ENCODE data around the gene IRAK2. TPM values are rescaled to one million over a fixed set of nuclear protein-coding genes. Genes with fewer than 3 reads are reported as not detected.

The IRAK2 gene
- total RNA-seq, 1 donor from 2014 or later, result 4.7 TPM

- Histone ChIP-seq H3K36me3 (ENCODE audit: control insufficient read depth, insufficient read depth, low read length) (peaks cover 2% of the 10 kb centered on the region), H3K4me3 (ENCODE audit: low read depth, low read length) (no peak overlapping the region), H3K27me3 (ENCODE audit: control insufficient read depth, insufficient read depth, low read length) (no peaks in the 10 kb centered on the region)
- FAIRE-seq (no peak), DNase-seq (ENCODE audit: low read depth) (no peak)
- TF ChIP-seq CTCF (IDR thresholded peaks at IDR 0.05; ENCODE audit: insufficient read depth, low read length, severe bottlenecking), result no peak
Measured at GRCh38 chr3:10289077-10289476, 124.4 kb downstream of the IRAK2 start.

- no peak for FAIRE-seq
- no peak overlapping the region for H3K4me3 ChIP-seq (ENCODE audit: low read depth, low read length)
- no peak for DNase-seq (ENCODE audit: low read depth)
- H3K27me3 ChIP-seq (ENCODE audit: control insufficient read depth, insufficient read depth, low read length), result no peaks in the 10 kb centered on the region
- H3K36me3 ChIP-seq (ENCODE audit: control insufficient read depth, insufficient read depth, low read length), result peaks cover 2% of the 10 kb centered on the region
- TF ChIP-seq CTCF (IDR thresholded peaks at IDR 0.05; ENCODE audit: insufficient read depth, low read length, severe bottlenecking), result no peak
Measured at GRCh38 chr3:10289787-10290355, 125.2 kb downstream of the IRAK2 start.

GRCh38 chr3:10290481-10291176 is 125.9 kb downstream of the IRAK2 start:
- no peak for TF ChIP-seq CTCF (IDR thresholded peaks at IDR 0.05; ENCODE audit: insufficient read depth, low read length, severe bottlenecking)
- no peak for DNase-seq (ENCODE audit: low read depth)
- Histone ChIP-seq H3K36me3 (ENCODE audit: control insufficient read depth, insufficient read depth, low read length) (peaks cover 2% of the 10 kb centered on the region), H3K27me3 (ENCODE audit: control insufficient read depth, insufficient read depth, low read length) (no peaks in the 10 kb centered on the region), H3K4me3 (ENCODE audit: low read depth, low read length) (no peak overlapping the region)
- FAIRE-seq, result no peak

GRCh38 chr3:10291641-10292040 is 126.9 kb downstream of the IRAK2 start:
- Histone ChIP-seq H3K36me3 (ENCODE audit: control insufficient read depth, insufficient read depth, low read length) (peaks cover 3% of the 10 kb centered on the region), H3K27me3 (ENCODE audit: control insufficient read depth, insufficient read depth, low read length) (no peaks in the 10 kb centered on the region), H3K4me3 (ENCODE audit: low read depth, low read length) (no peak overlapping the region)
- FAIRE-seq, result no peak
- DNase-seq (ENCODE audit: low read depth), result no peak
- TF ChIP-seq CTCF (IDR thresholded peaks at IDR 0.05; ENCODE audit: insufficient read depth, low read length, severe bottlenecking), result no peak

- peaks cover 3% of the 10 kb centered on the region for H3K36me3 ChIP-seq (ENCODE audit: control insufficient read depth, insufficient read depth, low read length)
Measured at GRCh38 chr3:10292505-10293419, 128.0 kb downstream of the IRAK2 start, which contains the start of gene GHRL. TSS of gene GHRL (minus strand) at chr3:10292947. CDS start at chr3:10290180, 2,767 bp downstream.

More at GRCh38 chr3:10292505-10293419, 128.0 kb downstream of the IRAK2 start, which contains the start of gene GHRL:
- H3K4me3 ChIP-seq (ENCODE audit: low read depth, low read length), result no peak within 1 kb of the TSS
- no peak for TF ChIP-seq CTCF (IDR thresholded peaks at IDR 0.05; ENCODE audit: insufficient read depth, low read length, severe bottlenecking)
- DNase-seq (ENCODE audit: low read depth) (no peak), FAIRE-seq (no peak)
- no peaks in the 10 kb centered on the region for H3K27me3 ChIP-seq (ENCODE audit: control insufficient read depth, insufficient read depth, low read length)

Other genes with a start within 250 kb of the IRAK2 start
- gene IL17RC, start 247.8 kb upstream of the IRAK2 start, total RNA-seq, result 21.1 and 31.7 TPM in 2 replicates
- 22.1 and 35.8 TPM in 2 replicates for gene CRELD1, start 231.1 kb upstream of the IRAK2 start, total RNA-seq
- gene PRRT3, start 212.5 kb upstream of the IRAK2 start, total RNA-seq, result 0.26 and 0.38 TPM in 2 replicates
- gene EMC3, start 178.1 kb upstream of the IRAK2 start, total RNA-seq, result 48.1 and 49.5 TPM in 2 replicates
- 2.1 and 2.6 TPM in 2 replicates for gene FANCD2, start 138.5 kb upstream of the IRAK2 start, total RNA-seq
- gene FANCD2OS, start 56.7 kb upstream of the IRAK2 start, total RNA-seq, result not detected in 2 replicates
- 72.1 and 106 TPM in 2 replicates for gene BRK1, start 49.2 kb upstream of the IRAK2 start, total RNA-seq
- 47.0 and 47.4 TPM in 2 replicates for gene VHL, start 23.1 kb upstream of the IRAK2 start, total RNA-seq
- gene TATDN2, start 83.5 kb downstream of the IRAK2 start, total RNA-seq, result 7.9 and 8.2 TPM in 2 replicates
- gene GHRL, start 128.0 kb downstream of the IRAK2 start, total RNA-seq, result 0.13 TPM in 1 of 2 replicates, not detected in the other
- 177 and 188 TPM in 2 replicates for gene SEC13, start 156.2 kb downstream of the IRAK2 start, total RNA-seq

Data from bronchial epithelial cell (primary cell).